HFFc6 (cell line): Measurements from ENCODE around the gene RTN1. TPM values are rescaled to one million over a fixed set of nuclear protein-coding genes. Genes with fewer than 3 reads are reported as not detected.

ENCODE experiments used
- DNase-seq: peaks from one replicate; pipeline ENCODE4 v3.0.0-alpha.2; 2018
- H3K27ac Mint-ChIP-seq: 2 replicates; pipeline ENCODE4 v1.8.0; 2020; ENCODE audit warnings: mild to moderate bottlenecking, mixed read lengths
- H3K27me3 Mint-ChIP-seq: 2 replicates; pipeline ENCODE4 v1.8.0; 2021; ENCODE audit warnings: mild to moderate bottlenecking, moderate library complexity, mixed read lengths; ENCODE audit not compliant: insufficient read depth
- H3K36me3 Mint-ChIP-seq: 2 replicates; pipeline ENCODE4 v1.8.0; 2021; ENCODE audit warnings: low read depth, mixed read lengths
- H3K4me1 Mint-ChIP-seq: 2 replicates; pipeline ENCODE4 v1.8.0; 2020; ENCODE audit warnings: low read depth, mixed read lengths
- H3K4me3 Mint-ChIP-seq: 2 replicates; pipeline ENCODE4 v1.8.0; 2020; ENCODE audit warnings: mild to moderate bottlenecking, moderate library complexity, mixed read lengths
- H3K9me3 Mint-ChIP-seq: 2 replicates; pipeline ENCODE4 v1.8.0; 2020; ENCODE audit warnings: mild to moderate bottlenecking, mixed read lengths
- total RNA-seq, 6 experiments: library from RNA; stranded (reverse); fragmentation: NEBNext Ultra II Directional; extraction: Animal tissue kit (Norgen Biotek cat#: 25700); gene quantifications; 2 replicates in 1 of 6; 3 replicates in 5 of 6; pipeline ENCODE4 v1.2.3, GENCODE V29; 2021
- TF ChIP-seq, protein P1 (sequence below): fragments of 200-600 bp; sonication (generic); IDR thresholded peaks from 2 replicates; pipeline ENCODE4 v1.5.0; 2021; ENCODE audit warnings: antibody characterized with exemption, mild to moderate bottlenecking

The RTN1 gene
- total RNA-seq, 6 experiments from 2014 or later, result 0.07 to 0.17 TPM; not detected in 4

DNA sequence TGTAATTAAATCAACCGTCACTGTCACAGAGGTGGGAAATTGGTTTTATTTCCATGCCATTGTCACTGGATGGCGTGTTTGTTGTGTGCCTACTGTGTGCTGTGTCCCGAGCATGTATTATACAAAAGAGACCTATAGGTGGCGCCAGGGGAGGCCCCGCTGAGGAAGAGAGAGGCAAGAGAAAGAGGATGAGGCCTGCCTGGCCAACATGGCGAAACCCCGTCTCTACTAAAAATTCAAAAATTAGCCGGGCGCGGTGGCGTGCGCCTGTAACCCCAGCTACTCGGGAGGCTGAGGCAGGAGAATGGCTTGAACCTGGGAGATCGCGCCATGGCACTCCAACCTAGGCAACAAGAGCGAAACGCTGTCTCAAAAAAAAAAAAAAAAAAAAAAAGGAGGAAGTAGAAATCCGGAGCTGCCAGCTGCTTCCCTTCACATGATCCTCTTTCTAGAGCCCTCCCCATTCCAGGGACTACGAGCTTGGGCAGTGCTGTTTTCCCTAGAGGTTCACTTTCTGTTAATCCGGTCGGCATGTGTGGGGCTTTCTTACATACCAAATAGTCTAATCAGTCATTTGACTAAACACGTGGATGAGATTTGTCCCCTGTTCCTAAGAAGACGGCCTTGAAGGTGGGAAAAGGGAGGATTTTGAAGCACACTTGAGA is 287.6 kb downstream of the RTN1 start:
- H3K27me3 Mint-ChIP-seq, result peaks cover 7% of the 10 kb centered on the region
- H3K36me3 Mint-ChIP-seq, result no peaks in the 10 kb centered on the region
- H3K9me3 Mint-ChIP-seq, result no peaks in the 10 kb centered on the region
- H3K27ac Mint-ChIP-seq, result no peak overlapping the region
- TF ChIP-seq, protein P1, sequence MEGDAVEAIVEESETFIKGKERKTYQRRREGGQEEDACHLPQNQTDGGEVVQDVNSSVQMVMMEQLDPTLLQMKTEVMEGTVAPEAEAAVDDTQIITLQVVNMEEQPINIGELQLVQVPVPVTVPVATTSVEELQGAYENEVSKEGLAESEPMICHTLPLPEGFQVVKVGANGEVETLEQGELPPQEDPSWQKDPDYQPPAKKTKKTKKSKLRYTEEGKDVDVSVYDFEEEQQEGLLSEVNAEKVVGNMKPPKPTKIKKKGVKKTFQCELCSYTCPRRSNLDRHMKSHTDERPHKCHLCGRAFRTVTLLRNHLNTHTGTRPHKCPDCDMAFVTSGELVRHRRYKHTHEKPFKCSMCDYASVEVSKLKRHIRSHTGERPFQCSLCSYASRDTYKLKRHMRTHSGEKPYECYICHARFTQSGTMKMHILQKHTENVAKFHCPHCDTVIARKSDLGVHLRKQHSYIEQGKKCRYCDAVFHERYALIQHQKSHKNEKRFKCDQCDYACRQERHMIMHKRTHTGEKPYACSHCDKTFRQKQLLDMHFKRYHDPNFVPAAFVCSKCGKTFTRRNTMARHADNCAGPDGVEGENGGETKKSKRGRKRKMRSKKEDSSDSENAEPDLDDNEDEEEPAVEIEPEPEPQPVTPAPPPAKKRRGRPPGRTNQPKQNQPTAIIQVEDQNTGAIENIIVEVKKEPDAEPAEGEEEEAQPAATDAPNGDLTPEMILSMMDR, result peak; percentile 27; the same call in 1 of the 2 replicates
- no peak overlapping the region for H3K4me3 Mint-ChIP-seq
- peaks cover 7% of the 10 kb centered on the region for H3K4me1 Mint-ChIP-seq
- no peak for DNase-seq

DNA sequence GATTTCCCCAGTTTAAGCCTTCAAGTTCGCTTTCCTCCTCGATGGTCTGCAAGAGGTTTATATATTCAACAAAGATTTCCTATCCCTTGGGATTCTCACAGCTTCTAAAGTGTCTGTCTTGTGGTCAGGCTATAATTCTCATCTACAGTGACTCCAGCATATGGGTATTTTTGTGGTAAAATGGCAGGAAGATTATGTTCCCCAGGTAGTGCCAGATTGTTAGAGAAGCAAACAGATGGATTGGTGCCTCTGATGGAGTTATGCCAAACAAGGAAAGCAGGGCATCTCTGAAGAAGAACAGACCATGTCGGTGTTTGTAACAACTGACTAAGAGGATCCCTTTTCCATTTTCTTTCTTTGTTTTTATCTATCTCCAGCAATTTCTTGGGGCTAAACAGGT is 288.4 kb downstream of the RTN1 start:
- TF ChIP-seq, protein P1, result no peak
- no peaks in the 10 kb centered on the region for H3K36me3 Mint-ChIP-seq
- no peak for DNase-seq
- H3K27ac Mint-ChIP-seq, result no peak overlapping the region
- H3K4me1 Mint-ChIP-seq, result peaks cover 7% of the 10 kb centered on the region
- H3K9me3 Mint-ChIP-seq, result no peaks in the 10 kb centered on the region
- H3K27me3 Mint-ChIP-seq, result peaks cover 7% of the 10 kb centered on the region
- H3K4me3 Mint-ChIP-seq, result no peak overlapping the region

DNA sequence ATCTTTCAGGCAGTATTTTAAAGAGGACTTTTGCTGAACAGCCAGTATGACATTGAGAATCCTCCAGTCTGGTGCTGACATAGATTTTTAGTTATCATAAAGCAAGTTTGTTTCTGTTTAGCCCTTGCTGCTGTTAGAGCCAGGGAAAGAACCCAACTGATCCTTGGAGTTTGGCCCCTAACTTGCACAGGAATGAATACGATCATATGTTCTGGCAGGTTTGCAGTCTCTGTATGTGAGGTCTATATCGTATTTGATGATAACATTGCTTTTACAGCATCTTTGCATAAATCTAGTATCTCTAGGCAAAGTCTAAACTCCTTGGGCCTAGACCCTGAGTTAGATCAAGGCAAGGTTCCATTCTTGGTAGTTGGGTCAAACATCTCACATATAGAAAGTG is 289.7 kb downstream of the RTN1 start:
- TF ChIP-seq, protein P1, result no peak
- no peak for DNase-seq
- H3K27me3 Mint-ChIP-seq, result peaks cover 6% of the 10 kb centered on the region
- H3K4me3 Mint-ChIP-seq, result no peak overlapping the region
- H3K9me3 Mint-ChIP-seq, result no peaks in the 10 kb centered on the region
- peaks cover 8% of the 10 kb centered on the region for H3K4me1 Mint-ChIP-seq
- no peak overlapping the region for H3K27ac Mint-ChIP-seq
- no peaks in the 10 kb centered on the region for H3K36me3 Mint-ChIP-seq

DNA sequence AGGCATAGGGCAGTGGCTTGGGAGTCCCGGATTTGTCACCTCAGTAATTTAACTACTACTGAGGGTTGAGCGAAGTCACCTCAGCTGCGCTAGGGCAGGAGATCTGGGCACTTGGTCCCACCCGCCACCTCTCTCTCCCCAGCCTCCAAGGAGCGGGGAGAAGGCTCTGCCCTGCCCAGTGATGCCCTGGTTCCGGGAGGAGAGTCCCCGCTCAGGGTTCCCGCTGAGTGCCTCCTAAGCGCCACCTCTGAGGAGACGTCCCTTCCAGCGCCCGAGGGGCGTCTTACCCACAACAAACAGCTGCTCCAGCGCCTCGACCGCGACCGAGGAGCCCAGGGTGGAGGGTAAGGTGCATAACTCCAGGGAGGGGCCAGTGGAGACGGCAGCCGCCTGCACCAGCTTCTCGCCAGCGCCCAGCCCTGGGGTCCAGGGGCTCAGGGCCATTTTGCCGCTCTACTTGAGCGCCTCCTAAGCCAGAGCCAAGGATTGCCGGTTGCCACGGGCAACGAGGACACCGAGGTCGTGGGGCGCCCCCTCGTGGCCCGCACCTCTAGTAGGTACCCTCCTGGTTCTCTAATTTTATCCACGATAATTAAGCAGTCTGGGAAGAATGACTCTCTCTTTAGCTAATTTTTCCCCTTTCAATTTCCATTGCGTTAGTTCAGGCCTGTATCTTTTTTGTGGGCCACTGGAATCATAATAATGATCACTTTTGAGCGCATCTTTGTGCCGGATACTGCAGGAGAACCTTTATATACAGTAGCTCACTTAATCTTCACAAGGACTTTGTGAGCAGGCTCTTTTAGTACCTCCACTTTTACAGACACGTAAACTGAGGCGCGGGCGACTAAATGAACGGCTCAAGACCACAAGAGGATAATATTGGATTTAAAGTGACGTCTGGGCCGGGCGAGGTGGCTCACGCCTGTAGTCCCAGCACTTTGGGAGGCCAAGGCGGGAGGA is 294.0 kb downstream of the RTN1 start, which contains the start of gene CCDC175:
Gene CCDC175, minus strand, starts transcription at position 481 of the 963 bp plus-strand sequence. Its CDS starts 37 bp downstream, at position 444.
- TF ChIP-seq, protein P1, result peak; percentile 89
- Mint-ChIP-seq H3K36me3 (no peaks in the 10 kb centered on the region), H3K27ac (no peak within 1 kb of the TSS), H3K4me1 (peaks cover 5% of the 10 kb centered on the region; the same call in 1 of the 2 replicates), H3K9me3 (no peaks in the 10 kb centered on the region), H3K4me3 (peak within 1 kb of the TSS; percentile 63; the same call in 1 of the 2 replicates), H3K27me3 (peaks cover 6% of the 10 kb centered on the region)
- peak; percentile 33 for DNase-seq

DNA sequence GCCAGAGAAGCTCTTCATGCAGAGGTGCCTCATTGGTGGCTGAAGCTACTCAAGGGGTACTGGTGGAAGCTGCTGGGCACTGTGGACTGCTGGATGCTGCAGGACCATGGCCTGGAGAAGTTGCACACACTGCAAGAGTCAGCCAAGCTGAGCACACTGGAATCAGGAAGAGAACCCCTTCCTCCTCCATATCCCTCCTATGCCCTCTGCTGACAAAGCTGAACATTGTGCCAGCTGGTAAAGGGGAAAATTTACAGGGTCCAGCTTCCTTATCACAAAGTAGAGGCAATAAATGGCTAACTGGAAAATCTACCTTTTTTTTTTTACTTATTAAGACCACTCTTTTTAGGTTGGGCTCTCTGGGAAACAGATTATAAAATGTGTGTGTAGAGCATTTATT is 300.5 kb downstream of the RTN1 start:
- Mint-ChIP-seq H3K36me3 (no peaks in the 10 kb centered on the region), H3K4me1 (no peaks in the 10 kb centered on the region), H3K27me3 (peaks cover 10% of the 10 kb centered on the region), H3K9me3 (no peaks in the 10 kb centered on the region), H3K27ac (no peak overlapping the region), H3K4me3 (no peak overlapping the region)
- TF ChIP-seq, protein P1, result no peak; the same call in 1 of the 2 replicates
- DNase-seq, result no peak
